IPS-11a (cell line): ENCODE measurements around the gene SMYD3.
"Not testable (repeated sequence)": the region's sequence is repeated elsewhere in the genome, so short reads cannot be mapped to it uniquely, and the experiment has no call there.

Experiments
- H3K4me3 ChIP-seq: one replicate; pipeline ENCODE4 v1.5.1; 2013; ENCODE audit warnings: low read depth, low read length, control low read depth

SMYD3 gene

GRCh38 chr1:245760301-245760700 is 746.8 kb downstream of the SMYD3 start:
- no peak overlapping the region for H3K4me3 ChIP-seq

GRCh38 chr1:245754463-245754961 is 752.6 kb downstream of the SMYD3 start:
- no peak overlapping the region for H3K4me3 ChIP-seq

- no peak overlapping the region for H3K4me3 ChIP-seq
Observed at GRCh38 chr1:245753807-245754206, 753.3 kb downstream of the SMYD3 start.

- no peak overlapping the region for H3K4me3 ChIP-seq
Observed at GRCh38 chr1:245752561-245752960, 754.5 kb downstream of the SMYD3 start.

GRCh38 chr1:245751726-245752470 is 755.2 kb downstream of the SMYD3 start:
- H3K4me3 ChIP-seq = no peak overlapping the region

GRCh38 chr1:245751116-245751515 is 756.0 kb downstream of the SMYD3 start:
- no peak overlapping the region for H3K4me3 ChIP-seq

GRCh38 chr1:245750261-245750660 is 756.8 kb downstream of the SMYD3 start:
- H3K4me3 ChIP-seq = no peak overlapping the region

GRCh38 chr1:245749053-245749452 is 758.0 kb downstream of the SMYD3 start:
- no peak overlapping the region for H3K4me3 ChIP-seq

GRCh38 chr1:245748646-245749045 is 758.4 kb downstream of the SMYD3 start:
- H3K4me3 ChIP-seq = no peak overlapping the region

GRCh38 chr1:245748240-245748639 is 758.8 kb downstream of the SMYD3 start:
- H3K4me3 ChIP-seq = no peak overlapping the region

GRCh38 chr1:245742896-245743295 is 764.2 kb downstream of the SMYD3 start:
- H3K4me3 ChIP-seq = no peak overlapping the region

- H3K4me3 ChIP-seq = not testable (repeated sequence)
Observed at GRCh38 chr1:245740336-245740735, 766.7 kb downstream of the SMYD3 start.

- H3K4me3 ChIP-seq = no peak overlapping the region
Observed at GRCh38 chr1:245730801-245731200, 776.3 kb downstream of the SMYD3 start.

GRCh38 chr1:245728035-245728434 is 779.0 kb downstream of the SMYD3 start:
- H3K4me3 ChIP-seq = not testable (repeated sequence)

GRCh38 chr1:245721488-245721887 is 785.6 kb downstream of the SMYD3 start:
- H3K4me3 ChIP-seq = no peak overlapping the region

GRCh38 chr1:245718951-245719350 is 788.1 kb downstream of the SMYD3 start:
- H3K4me3 ChIP-seq = no peak overlapping the region

GRCh38 chr1:245718123-245718522 is 789.0 kb downstream of the SMYD3 start:
- no peak overlapping the region for H3K4me3 ChIP-seq

- H3K4me3 ChIP-seq = no peak overlapping the region
Observed at GRCh38 chr1:245717611-245718010, 789.5 kb downstream of the SMYD3 start.

GRCh38 chr1:245716561-245716960 is 790.5 kb downstream of the SMYD3 start:
- H3K4me3 ChIP-seq = no peak overlapping the region

GRCh38 chr1:245715970-245716369 is 791.1 kb downstream of the SMYD3 start:
- H3K4me3 ChIP-seq = no peak overlapping the region

- H3K4me3 ChIP-seq = no peak overlapping the region
Observed at GRCh38 chr1:245715291-245715701, 791.8 kb downstream of the SMYD3 start.

- H3K4me3 ChIP-seq = not testable (repeated sequence)
Observed at GRCh38 chr1:245714027-245714426, 793.1 kb downstream of the SMYD3 start.
